ENCODE measurements around the gene IGLL5.
"Not testable (repeated sequence)": the region's sequence is repeated elsewhere in the genome, so short reads cannot be mapped to it uniquely, and the experiment has no call there.

IGLL5 gene

GRCh38 chr22:22914726-22915669 lies 27.4 kb downstream of the IGLL5 start:
- DNase-seq (ENCODE audit: low read depth), result no peak

GRCh38 chr22:22915670-22916035 lies 28.0 kb downstream of the IGLL5 start:
- no peak for DNase-seq (ENCODE audit: low read depth)

GRCh38 chr22:22916215-22916951 lies 28.8 kb downstream of the IGLL5 start:
- no peak for DNase-seq (ENCODE audit: low read depth)

DNA sequence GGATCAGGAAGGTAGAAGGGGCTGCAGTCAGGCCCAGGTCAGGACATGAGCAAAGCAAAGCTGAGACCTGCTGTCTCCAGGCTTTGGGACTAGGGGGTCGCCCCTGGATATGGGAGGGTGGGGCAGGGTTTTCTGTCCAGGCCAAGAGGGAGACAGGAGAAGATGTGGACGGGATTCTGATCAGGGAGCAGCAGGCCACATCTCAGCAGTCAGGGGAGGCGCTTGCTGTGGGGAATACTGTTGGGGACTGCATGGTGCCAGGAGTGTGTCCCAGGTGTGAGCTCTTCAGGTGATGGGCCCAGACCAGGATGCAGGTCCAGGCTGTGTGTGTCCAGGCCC lies 29.3 kb downstream of the IGLL5 start:
- no peak for DNase-seq (ENCODE audit: low read depth)

- DNase-seq (ENCODE audit: low read depth), result no peak
Measured at GRCh38 chr22:22917377-22917776, 29.8 kb downstream of the IGLL5 start.

DNA sequence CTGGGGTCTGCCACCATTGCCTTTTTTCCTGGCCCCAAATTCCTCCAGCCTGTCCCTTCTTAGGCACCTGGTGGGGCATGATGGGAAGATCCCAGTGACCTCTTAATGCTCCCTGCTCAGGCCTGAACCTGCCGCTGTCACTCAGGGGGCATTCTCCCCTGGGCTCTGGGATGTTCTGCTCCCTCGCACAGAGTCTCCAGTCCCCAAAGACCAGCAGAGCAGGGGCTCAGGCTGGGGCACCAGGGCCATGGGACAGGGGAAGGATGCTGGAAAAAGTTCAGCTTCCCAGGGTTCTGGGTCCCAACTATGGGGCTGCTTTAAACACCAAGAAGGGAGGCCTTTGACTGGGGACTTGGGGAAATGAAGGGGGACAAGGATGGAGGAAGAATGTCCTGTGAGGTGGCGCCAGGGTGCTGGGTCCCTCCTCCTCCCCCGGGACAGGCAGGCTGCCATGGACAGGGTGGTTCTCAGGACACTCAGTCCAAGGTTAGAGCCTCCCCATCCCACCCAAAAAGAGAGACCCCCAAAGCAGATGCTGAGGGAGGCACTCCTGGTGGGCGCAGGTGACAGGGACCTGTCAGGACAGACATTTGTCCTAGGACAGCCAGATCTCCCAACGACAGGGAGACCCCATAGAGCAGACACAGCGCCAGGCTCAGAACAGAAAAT lies 30.8 kb downstream of the IGLL5 start:
- DNase-seq (ENCODE audit: low read depth), result no peak

DNA sequence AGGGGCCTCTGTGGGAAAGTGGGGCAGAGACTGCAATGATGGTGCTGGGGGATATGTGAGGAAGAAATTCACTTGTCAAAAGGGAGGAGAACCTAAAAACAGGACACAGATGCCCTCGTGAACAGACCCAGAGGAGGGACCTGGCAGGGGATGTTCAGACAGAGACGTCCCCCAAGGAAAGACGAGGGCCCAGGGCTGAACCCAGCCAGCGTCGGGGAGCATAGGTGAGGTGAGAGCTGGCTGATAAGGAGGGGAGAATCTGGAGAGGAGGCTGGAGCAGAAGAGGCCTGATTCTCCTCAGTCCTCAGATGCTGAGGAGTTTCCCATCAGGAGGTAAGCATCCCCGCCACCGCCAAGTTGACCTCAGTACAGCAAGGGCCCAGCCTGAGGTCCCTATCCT lies 31.4 kb downstream of the IGLL5 start:
- no peak for DNase-seq (ENCODE audit: low read depth)

DNA sequence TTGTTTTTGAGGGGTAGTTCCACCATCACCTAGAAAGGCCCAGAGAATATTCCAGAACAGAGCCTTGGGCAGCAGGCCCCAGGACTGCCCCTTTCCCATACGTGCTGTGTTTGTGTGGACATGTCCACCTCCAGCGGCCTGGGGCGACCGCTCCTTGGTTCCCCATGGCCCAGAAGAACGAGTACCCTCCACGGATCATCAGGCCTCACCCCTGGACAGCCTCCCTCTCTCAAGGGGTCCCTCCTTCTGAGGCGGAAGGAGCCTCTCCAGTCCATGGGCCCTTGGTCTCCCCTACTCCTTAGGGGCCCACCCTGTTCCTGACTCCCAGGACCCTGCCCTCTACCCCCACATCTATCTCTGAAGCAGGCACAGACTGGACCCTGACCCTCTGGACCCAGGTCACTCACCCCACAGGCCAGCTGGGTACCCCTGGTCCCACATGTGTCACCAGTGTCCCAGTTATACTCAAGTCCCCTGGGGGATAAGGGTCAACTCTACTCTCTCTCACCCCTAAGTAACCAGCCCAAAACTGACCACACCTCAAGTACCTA lies 32.6 kb downstream of the IGLL5 start:
- no peak for DNase-seq (ENCODE audit: low read depth)

DNA sequence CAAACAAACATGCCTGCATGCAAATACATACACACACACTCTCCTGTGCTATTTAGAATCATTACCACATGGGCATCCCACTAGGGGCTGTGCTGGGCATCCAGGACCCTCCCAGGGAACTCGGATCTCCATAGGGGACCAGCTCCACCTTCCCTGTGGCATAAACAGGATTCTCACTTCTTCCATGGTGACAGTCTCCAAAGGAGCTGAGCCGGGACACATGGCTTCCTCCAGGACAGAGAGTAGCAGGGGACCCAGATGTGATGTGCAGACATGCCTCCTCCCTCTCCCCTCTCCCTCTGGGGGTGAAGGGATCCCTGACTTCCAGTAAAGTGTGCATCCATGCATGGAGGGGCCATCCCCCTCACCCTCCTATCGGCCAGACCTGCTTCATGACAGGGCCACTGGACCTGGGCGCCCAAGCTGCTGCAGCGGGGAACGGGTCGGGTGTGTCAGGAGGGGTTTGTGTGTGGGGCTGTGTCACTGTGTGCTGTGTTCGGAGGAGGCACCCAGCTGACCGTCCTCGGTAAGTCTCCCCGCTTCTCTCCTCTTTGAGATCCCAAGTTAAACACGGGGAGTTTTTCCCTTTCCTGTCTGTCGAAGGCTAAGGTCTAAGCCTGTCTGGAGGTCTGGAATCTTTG lies 33.4 kb downstream of the IGLL5 start:
- no peak for DNase-seq (ENCODE audit: low read depth)

DNA sequence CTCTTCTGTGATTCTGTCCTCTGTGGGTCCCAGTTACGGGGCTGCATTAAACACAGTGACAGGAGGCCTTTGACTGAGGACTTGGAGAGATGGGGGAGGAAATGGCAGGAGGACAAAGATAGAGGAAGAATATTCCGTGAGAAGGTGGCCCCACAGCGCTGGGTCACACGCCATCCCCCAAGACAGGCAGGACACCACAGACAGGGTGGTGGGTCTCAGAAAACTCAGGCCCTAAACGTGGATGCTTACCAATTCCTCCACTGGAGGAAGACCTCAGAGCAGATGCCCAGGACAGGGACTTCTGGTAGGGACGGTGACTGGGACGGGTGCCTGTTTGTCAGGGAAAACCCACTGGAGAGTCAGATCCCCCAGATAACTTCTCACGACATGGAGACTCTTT lies 34.0 kb downstream of the IGLL5 start:
- no peak for DNase-seq (ENCODE audit: low read depth)

DNA sequence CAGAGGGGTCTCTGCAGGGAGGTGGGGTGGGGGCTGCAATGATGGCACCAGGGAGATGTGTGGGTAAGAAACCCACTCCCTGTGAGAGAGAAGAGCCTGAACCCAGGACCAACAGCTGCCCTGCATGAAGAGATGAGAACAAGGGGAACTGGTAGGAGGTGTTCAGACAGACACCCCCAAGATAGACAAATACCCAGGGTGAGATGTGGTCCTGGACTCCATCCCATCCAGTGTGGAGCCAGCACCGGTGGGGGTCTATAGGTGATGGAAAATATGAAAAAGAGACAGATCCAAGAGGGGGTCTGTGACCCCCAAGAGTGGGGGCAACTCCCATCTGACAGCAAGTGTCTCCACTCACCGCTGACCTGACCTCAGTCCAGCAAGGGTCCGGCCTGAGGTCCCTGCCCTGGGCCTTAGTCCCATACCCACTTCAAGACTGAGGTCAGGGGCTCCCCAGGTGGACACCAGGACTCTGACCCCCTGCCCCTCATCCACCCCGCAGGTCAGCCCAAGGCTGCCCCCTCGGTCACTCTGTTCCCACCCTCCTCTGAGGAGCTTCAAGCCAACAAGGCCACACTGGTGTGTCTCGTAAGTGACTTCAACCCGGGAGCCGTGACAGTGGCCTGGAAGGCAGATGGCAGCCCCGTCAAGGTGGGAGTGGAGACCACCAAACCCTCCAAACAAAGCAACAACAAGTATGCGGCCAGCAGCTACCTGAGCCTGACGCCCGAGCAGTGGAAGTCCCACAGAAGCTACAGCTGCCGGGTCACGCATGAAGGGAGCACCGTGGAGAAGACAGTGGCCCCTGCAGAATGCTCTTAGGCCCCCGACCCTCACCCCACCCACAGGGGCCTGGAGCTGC lies 34.7 kb downstream of the IGLL5 start:
- DNase-seq (ENCODE audit: low read depth), result not testable (repeated sequence)

GRCh38 chr22:22922954-22923319 lies 35.3 kb downstream of the IGLL5 start:
- no peak for DNase-seq (ENCODE audit: low read depth)

DNA sequence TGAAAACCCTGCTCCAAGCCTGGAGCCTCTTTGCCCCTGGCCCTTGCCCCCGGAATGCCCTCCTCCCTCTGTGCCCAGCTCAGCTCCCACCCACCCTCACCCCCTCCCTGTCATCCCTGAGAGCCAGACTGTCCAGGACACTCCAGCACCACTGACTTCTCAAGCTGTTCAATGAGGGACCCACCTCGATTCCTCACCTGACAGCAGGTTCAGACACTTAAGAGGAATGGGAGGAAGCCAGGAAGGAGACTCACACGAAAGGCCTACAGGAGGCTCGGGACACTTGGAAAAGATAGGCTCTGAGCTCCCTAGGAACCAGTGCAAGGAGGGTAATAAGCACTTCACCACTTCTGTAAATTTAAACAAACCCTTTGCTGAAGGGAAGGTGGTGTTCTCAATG lies 35.8 kb downstream of the IGLL5 start:
- DNase-seq (ENCODE audit: low read depth), result no peak

GRCh38 chr22:22923930-22924329 lies 36.3 kb downstream of the IGLL5 start:
- no peak for DNase-seq (ENCODE audit: low read depth)

- no peak for DNase-seq (ENCODE audit: low read depth)
Measured at GRCh38 chr22:22924369-22925145, 36.9 kb downstream of the IGLL5 start.

GRCh38 chr22:22925146-22925804 lies 37.7 kb downstream of the IGLL5 start:
- DNase-seq (ENCODE audit: low read depth), result no peak

- no peak for DNase-seq (ENCODE audit: low read depth)
Measured at GRCh38 chr22:22925805-22926369, 38.3 kb downstream of the IGLL5 start.

- no peak for DNase-seq (ENCODE audit: low read depth)
Measured at GRCh38 chr22:22926370-22927195, 39.0 kb downstream of the IGLL5 start.
